SK-N-SH (cell line): ENCODE results near the gene EIF5.

ENCODE experiments used
- CTCF ChIP-seq: fragments of 200-600 bp; sonication (generic); IDR thresholded peaks from 2 replicates; pipeline ENCODE4 v1.6.1; 2017; ENCODE audit warnings: antibody characterized with exemption, mild to moderate bottlenecking, moderate library complexity
- RAD21 ChIP-seq: IDR thresholded peaks from 2 replicates; pipeline ENCODE4 v1.6.1; 2012; ENCODE audit warnings: mild to moderate bottlenecking, low read length
- RCOR1 ChIP-seq: fragments of 150-350 bp; IDR thresholded peaks from 2 replicates; pipeline ENCODE4 v1.6.1; 2017; ENCODE audit warnings: antibody characterized with exemption, low read length
- REST ChIP-seq: IDR thresholded peaks from 2 replicates; pipeline ENCODE4 v1.6.1; 2012; ENCODE audit warnings: mild to moderate bottlenecking, low read depth, low read length, moderate library complexity
- TCF12 ChIP-seq: IDR thresholded peaks from 2 replicates; pipeline ENCODE4 v1.4.0; 2012
- YY1 ChIP-seq: IDR thresholded peaks from 2 replicates; pipeline ENCODE4 v1.4.0; 2012; ENCODE audit warnings: low read depth, mild to moderate bottlenecking

GRCh38 chr14:103372017-103372416 lies 38.0 kb downstream of the EIF5 start:
- no peak for TF ChIP-seq REST
- TF ChIP-seq YY1 = no peak
- TF ChIP-seq TCF12 = no peak
- no peak for TF ChIP-seq RCOR1
- TF ChIP-seq RAD21 = no peak
- TF ChIP-seq CTCF = no peak
